NB4 (cell line): Measurements from ENCODE around the gene COL17A1.

Experiments used
- DNase-seq: peaks from one replicate; pipeline ENCODE4 v3.0.0; 2010; ENCODE audit warnings: low read depth
- H3K4me3 ChIP-seq: one replicate; pipeline ENCODE4 v1.5.1; 2011; ENCODE audit warnings: mild to moderate bottlenecking, low read depth, low read length, moderate library complexity
- MAX ChIP-seq: IDR thresholded peaks from 2 replicates; pipeline ENCODE4 v1.6.1; 2011; ENCODE audit warnings: low read depth, low read length
- MYC ChIP-seq: IDR thresholded peaks from 2 replicates; pipeline ENCODE4 v1.6.1; 2011; ENCODE audit warnings: low read depth, low read length
- POLR2A ChIP-seq: IDR thresholded peaks from 2 replicates; pipeline ENCODE4 v1.6.1; 2011; ENCODE audit warnings: mild to moderate bottlenecking; ENCODE audit not compliant: insufficient read length; ENCODE audit errors: extremely low read depth
- TF ChIP-seq, protein P1 (sequence below): IDR thresholded peaks from one replicate; pipeline ENCODE4 v1.5.1; 2012; ENCODE audit warnings: low read depth, low read length

COL17A1 gene

DNA sequence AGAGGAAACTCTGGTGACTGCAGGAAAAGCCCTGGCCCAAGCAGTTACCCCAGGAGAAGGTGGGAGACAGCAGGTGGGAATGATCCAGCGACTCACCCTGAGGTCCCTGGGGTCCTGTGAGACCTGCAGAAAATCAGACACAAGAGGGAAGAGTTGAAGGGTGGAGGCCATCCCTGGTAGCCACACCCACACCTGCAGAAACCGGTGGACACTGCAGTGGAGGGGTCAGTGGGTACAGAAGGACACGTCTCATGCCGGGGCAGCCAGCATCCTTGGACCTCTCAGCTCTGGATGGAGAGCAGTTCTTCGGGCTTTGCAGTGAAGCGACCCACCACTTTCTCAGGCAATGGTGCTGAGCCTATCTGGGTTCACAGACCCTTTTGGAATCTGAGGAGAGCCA, 39.0 kb downstream of the COL17A1 start:
- TF ChIP-seq POLR2A (no peak), MYC (no peak), MAX (no peak)
- TF ChIP-seq, protein P1, sequence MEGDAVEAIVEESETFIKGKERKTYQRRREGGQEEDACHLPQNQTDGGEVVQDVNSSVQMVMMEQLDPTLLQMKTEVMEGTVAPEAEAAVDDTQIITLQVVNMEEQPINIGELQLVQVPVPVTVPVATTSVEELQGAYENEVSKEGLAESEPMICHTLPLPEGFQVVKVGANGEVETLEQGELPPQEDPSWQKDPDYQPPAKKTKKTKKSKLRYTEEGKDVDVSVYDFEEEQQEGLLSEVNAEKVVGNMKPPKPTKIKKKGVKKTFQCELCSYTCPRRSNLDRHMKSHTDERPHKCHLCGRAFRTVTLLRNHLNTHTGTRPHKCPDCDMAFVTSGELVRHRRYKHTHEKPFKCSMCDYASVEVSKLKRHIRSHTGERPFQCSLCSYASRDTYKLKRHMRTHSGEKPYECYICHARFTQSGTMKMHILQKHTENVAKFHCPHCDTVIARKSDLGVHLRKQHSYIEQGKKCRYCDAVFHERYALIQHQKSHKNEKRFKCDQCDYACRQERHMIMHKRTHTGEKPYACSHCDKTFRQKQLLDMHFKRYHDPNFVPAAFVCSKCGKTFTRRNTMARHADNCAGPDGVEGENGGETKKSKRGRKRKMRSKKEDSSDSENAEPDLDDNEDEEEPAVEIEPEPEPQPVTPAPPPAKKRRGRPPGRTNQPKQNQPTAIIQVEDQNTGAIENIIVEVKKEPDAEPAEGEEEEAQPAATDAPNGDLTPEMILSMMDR = no peak
- H3K4me3 ChIP-seq = no peak overlapping the region
- DNase-seq = no peak

DNA sequence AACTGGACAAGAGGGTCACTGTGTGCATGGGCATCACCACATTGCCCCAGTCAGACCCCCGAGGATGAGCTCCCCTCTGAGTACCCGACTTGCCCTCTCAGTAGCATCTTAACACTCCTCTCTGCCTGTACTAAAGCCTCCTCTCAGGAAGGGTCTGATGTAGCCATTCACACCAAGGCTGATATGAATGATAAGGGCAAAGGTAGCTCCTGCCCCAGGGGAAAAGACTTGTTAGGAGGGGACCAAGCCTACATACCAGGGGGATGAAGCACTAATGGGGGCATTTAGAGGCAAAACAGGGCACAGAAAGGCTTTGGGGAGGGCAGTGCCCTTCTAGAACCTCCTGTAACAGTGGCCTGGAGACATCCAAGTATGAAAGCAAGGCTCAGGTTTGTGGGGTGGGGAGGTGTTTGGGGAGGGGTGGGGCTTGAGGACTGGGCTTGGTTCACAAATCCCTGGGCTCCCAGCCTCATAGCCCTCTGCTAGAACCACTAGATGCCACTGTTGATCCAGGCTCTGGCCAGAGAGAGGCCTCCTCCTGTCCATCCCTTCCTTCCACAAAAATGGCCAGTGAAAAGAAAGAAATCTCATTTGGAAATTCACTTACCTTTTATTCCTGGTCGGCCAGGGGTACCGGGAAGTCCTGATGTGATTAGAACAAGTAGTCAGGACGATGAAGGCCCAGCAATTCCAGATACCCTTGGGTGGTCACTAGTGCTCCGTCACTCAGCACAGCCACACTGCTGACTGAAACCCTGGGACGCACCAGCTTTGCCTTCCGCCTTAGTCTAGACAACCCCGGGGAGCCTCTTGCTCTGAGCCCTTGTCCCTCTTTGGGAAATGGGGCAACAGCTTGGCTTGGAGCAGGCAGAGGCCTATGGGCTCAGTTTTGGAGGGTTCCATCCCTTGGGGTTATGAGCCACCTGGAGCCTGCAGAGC, 40.3 kb downstream of the COL17A1 start:
- DNase-seq = peak; percentile 37
- no peak overlapping the region for H3K4me3 ChIP-seq
- TF ChIP-seq, protein P1 = peak; percentile 43
- TF ChIP-seq MAX = no peak

- TF ChIP-seq POLR2A (no peak), MAX (no peak), MYC (no peak)
- TF ChIP-seq, protein P1 = no peak
- H3K4me3 ChIP-seq = no peak overlapping the region
- DNase-seq = no peak
Observed at GRCh38 chr10:104043854-104044253, 41.8 kb downstream of the COL17A1 start.

GRCh38 chr10:104043185-104043830, 42.4 kb downstream of the COL17A1 start:
- DNase-seq = no peak
- no peak overlapping the region for H3K4me3 ChIP-seq
- TF ChIP-seq MAX (no peak), MYC (no peak), POLR2A (no peak)
- TF ChIP-seq, protein P1 = no peak

DNA sequence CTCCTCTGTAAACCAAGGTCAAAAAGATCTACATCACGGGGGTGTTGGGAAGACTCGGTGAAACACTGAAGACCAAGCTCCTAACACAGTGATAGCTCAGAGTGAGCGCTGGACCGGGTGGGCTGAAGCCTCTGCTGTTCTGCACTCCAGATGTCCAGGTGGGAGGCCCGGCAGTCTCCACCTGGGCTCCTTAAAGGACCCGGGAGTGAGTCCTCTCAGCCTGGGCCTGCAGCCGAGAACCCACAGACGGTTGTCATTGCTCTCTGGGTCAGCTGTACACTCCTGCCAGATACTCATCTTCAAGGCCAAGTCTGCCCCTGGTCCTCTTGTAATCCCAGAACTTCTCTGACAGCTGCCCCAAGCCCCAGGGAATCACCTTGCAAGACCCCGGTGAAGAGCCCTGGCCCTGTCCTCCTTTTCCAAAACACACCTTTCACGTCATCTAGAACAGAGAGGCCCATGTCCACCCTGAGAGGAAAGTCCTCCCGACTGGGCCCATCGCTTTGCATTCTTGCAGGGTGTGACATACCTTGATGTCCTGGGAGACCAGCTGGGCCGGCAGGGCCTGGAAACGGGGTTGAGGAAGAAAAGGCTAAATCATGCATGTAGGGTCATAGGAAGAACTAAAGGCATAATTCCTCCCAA, 43.7 kb downstream of the COL17A1 start:
- no peak overlapping the region for H3K4me3 ChIP-seq
- TF ChIP-seq MYC (no peak), MAX (no peak)
- TF ChIP-seq, protein P1 = no peak
- DNase-seq = no peak
